Measurements from ENCODE around the gene GHR.

Gene GHR

DNA sequence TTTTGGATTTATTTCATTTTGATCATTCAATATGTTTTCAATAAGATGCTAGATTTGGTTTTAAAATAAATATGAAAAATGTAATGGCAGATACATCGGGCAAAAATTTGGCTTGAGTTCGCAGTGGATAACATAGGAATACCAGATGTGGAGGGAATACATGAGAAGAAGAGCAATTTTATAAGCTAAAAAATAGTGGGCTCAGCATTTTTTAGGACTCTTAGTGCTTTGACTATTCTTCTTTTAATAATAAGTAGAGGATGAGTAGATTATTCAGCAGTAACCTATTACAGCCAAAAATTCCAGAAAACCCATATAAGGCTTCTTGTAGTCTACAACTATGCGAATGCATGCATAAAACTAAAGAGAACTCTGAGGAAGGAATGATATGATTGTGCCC is 22.8 kb upstream of the GHR start:
- no peak for TF ChIP-seq EZH2 (IDR thresholded peaks at IDR 0.05; ENCODE audit: borderline replicate concordance, low read length)
- TF ChIP-seq, protein P1, sequence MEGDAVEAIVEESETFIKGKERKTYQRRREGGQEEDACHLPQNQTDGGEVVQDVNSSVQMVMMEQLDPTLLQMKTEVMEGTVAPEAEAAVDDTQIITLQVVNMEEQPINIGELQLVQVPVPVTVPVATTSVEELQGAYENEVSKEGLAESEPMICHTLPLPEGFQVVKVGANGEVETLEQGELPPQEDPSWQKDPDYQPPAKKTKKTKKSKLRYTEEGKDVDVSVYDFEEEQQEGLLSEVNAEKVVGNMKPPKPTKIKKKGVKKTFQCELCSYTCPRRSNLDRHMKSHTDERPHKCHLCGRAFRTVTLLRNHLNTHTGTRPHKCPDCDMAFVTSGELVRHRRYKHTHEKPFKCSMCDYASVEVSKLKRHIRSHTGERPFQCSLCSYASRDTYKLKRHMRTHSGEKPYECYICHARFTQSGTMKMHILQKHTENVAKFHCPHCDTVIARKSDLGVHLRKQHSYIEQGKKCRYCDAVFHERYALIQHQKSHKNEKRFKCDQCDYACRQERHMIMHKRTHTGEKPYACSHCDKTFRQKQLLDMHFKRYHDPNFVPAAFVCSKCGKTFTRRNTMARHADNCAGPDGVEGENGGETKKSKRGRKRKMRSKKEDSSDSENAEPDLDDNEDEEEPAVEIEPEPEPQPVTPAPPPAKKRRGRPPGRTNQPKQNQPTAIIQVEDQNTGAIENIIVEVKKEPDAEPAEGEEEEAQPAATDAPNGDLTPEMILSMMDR (IDR thresholded peaks at IDR 0.05; ENCODE audit: low read length): no peak
- H3K27ac ChIP-seq (ENCODE audit: low read depth, low read length, poor library complexity, severe bottlenecking): no peak overlapping the region
- H3K79me2 ChIP-seq (ENCODE audit: insufficient read depth, low read length): no peaks in the 10 kb centered on the region
- no peaks in the 10 kb centered on the region for H3F3A ChIP-seq (ENCODE audit: insufficient read depth, low read length)
- H3K9ac ChIP-seq (ENCODE audit: low read length): no peak overlapping the region
- no peaks in the 10 kb centered on the region for H3K9me3 ChIP-seq (ENCODE audit: low read length)
- H3K9me2 ChIP-seq (ENCODE audit: low read depth, low read length): no peaks in the 10 kb centered on the region
- H3K4me2 ChIP-seq (ENCODE audit: low read length): no peak overlapping the region
- no peaks in the 10 kb centered on the region for H3K36me3 ChIP-seq (ENCODE audit: insufficient read depth, low read length)
- H3K27me3 ChIP-seq (ENCODE audit: insufficient read depth, low read length): no peaks in the 10 kb centered on the region
- H4K20me1 ChIP-seq (ENCODE audit: insufficient read depth, low read length): no peaks in the 10 kb centered on the region
- H2AFZ ChIP-seq (ENCODE audit: low read length): no peak overlapping the region
- no peaks in the 10 kb centered on the region for H3K4me1 ChIP-seq (ENCODE audit: insufficient read depth, low read length, severe bottlenecking)
- H3K4me3 ChIP-seq (ENCODE audit: low read depth, low read length, poor library complexity, severe bottlenecking): no peak overlapping the region

DNA sequence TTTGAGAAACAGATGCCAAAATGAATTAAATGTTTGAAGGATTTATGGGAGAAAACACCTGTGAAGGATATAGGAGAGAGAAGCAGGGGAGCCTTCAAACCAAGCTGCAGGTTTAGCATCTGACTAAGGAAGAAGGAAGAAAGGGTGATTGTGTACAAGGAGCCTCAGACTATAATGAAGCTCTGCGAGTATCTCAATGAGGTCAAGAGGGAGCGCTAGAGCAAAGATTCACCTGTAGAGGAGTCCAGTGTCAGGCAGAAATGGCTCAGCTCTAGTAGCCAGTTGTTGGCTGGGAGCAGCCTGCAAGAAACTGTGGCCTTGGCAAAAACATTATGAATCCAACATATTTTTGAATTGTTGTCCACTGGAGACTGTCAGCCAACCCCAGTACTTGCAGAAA is 20.0 kb upstream of the GHR start:
- Histone ChIP-seq H3K9ac (ENCODE audit: low read length) (no peak overlapping the region), H4K20me1 (ENCODE audit: insufficient read depth, low read length) (no peaks in the 10 kb centered on the region), H3K4me1 (ENCODE audit: insufficient read depth, low read length, severe bottlenecking) (no peaks in the 10 kb centered on the region), H3K4me3 (ENCODE audit: low read depth, low read length, poor library complexity, severe bottlenecking) (no peak overlapping the region), H3K27ac (ENCODE audit: low read depth, low read length, poor library complexity, severe bottlenecking) (no peak overlapping the region), H3K9me3 (ENCODE audit: low read length) (no peaks in the 10 kb centered on the region), H3K27me3 (ENCODE audit: insufficient read depth, low read length) (no peaks in the 10 kb centered on the region), H3K9me2 (ENCODE audit: low read depth, low read length) (no peaks in the 10 kb centered on the region), H3F3A (ENCODE audit: insufficient read depth, low read length) (no peaks in the 10 kb centered on the region), H3K36me3 (ENCODE audit: insufficient read depth, low read length) (no peaks in the 10 kb centered on the region), H3K4me2 (ENCODE audit: low read length) (no peak overlapping the region), H3K79me2 (ENCODE audit: insufficient read depth, low read length) (no peaks in the 10 kb centered on the region), H2AFZ (ENCODE audit: low read length) (no peak overlapping the region)
- no peak for TF ChIP-seq EZH2 (IDR thresholded peaks at IDR 0.05; ENCODE audit: borderline replicate concordance, low read length)
- TF ChIP-seq, protein P1 (IDR thresholded peaks at IDR 0.05; ENCODE audit: low read length): no peak

DNA sequence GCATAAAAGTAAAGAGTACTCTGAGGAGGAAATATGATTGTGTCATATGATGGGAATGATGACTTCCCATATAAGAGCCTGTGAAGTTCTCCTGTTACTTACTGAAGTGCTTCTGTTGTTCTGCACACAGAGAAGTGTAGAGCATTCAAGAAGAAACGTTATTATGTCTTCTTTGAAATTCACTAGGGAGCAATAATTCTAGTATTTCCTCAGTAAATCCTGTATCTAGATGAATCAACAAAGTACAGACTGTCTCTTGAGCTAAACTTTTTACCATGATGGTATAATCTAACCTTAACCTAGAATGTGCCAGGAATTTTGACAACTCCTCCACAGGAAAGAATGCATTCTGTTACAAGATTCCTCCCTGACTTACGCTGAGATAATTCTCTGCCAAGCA is 18.9 kb upstream of the GHR start:
- no peak overlapping the region for H3K9ac ChIP-seq (ENCODE audit: low read length)
- no peaks in the 10 kb centered on the region for H3K36me3 ChIP-seq (ENCODE audit: insufficient read depth, low read length)
- no peaks in the 10 kb centered on the region for H3K9me3 ChIP-seq (ENCODE audit: low read length)
- no peaks in the 10 kb centered on the region for H3K4me1 ChIP-seq (ENCODE audit: insufficient read depth, low read length, severe bottlenecking)
- no peaks in the 10 kb centered on the region for H3F3A ChIP-seq (ENCODE audit: insufficient read depth, low read length)
- TF ChIP-seq EZH2 (IDR thresholded peaks at IDR 0.05; ENCODE audit: borderline replicate concordance, low read length): no peak
- TF ChIP-seq, protein P1 (IDR thresholded peaks at IDR 0.05; ENCODE audit: low read length): no peak
- no peak overlapping the region for H3K4me3 ChIP-seq (ENCODE audit: low read depth, low read length, poor library complexity, severe bottlenecking)
- no peaks in the 10 kb centered on the region for H3K79me2 ChIP-seq (ENCODE audit: insufficient read depth, low read length)
- H3K9me2 ChIP-seq (ENCODE audit: low read depth, low read length): no peaks in the 10 kb centered on the region
- H4K20me1 ChIP-seq (ENCODE audit: insufficient read depth, low read length): no peaks in the 10 kb centered on the region
- no peak overlapping the region for H3K4me2 ChIP-seq (ENCODE audit: low read length)
- H2AFZ ChIP-seq (ENCODE audit: low read length): no peak overlapping the region
- no peak overlapping the region for H3K27ac ChIP-seq (ENCODE audit: low read depth, low read length, poor library complexity, severe bottlenecking)
- no peaks in the 10 kb centered on the region for H3K27me3 ChIP-seq (ENCODE audit: insufficient read depth, low read length)
